Vagina (tissue), 2 donors: ENCODE data around the gene RCOR1.

Source experiments
- POLR2A ChIP-seq, 2 donors: fragments of 450-650 bp; IDR thresholded peaks; one replicate each; pipeline ENCODE4 v1.6.1; 2017; ENCODE audit warnings: antibody characterized with exemption in 2 of 2, mild to moderate bottlenecking in 2 of 2, moderate library complexity in 2 of 2
- POLR2AphosphoS5 ChIP-seq, 2 donors: sonication (generic); formaldehyde crosslinking; IDR thresholded peaks; one replicate each; pipeline ENCODE4 v1.9.0; 2017; ENCODE audit warnings: antibody characterized with exemption in 2 of 2, mild to moderate bottlenecking in 2 of 2, low read depth in 1 of 2; ENCODE audit not compliant: insufficient read depth in 1 of 2
- TF ChIP-seq, protein P1 (sequence below), 3 experiments: fragments of 450-650 bp in 2 of 3; fragments of 200-600 bp in 1 of 3; sonication (generic) in 1 of 3; IDR thresholded peaks; one replicate each; pipeline ENCODE4 v1.5.1; 2017 to 2019; ENCODE audit warnings: antibody characterized with exemption in 3 of 3, mild to moderate bottlenecking in 2 of 3, moderate library complexity in 2 of 3

DNA sequence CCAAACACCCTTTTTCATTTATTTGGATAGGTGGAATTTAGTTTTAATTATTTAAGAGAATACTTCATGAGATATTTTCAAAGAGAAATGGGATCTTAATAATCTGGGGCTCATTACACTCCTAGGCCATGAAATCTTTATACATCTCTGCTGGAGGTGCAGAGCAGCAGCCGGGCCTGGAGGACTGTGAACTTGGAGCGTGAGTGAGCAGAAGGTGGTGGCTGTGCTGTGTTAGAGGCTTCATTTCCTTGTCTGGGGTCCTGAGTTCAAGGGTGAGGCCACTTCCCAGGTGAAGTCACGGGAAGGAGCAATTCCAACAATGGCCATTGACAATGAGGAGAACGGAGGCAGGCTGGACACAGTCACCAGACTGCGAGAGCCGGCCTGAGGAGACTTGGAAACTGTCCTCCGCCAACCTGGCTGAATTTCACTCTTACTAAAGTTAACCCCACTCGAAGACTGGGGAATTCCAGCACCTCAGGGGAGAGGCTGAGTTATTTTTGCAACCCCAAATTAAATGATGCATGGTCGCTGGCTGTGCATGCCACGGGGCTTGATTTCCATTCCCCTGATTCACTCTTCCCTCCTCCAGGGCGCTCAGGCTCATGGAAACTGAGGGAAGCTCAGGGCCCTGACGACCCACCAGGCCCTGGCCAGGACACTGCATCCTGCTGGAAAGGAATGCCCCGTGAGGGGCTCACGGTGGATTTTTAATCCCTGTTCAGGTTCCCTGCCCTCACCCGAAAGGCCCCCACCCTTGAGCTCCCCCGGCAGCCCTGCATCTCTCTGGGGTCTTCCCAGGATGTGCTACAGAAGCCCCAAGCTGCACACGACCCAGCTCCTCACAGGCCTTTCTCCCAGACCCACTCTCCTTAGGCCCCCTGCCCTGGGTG, 162.2 kb downstream of the RCOR1 start:
- TF ChIP-seq POLR2A (IDR thresholded peaks at IDR 0.05) (no peak), POLR2AphosphoS5 (IDR thresholded peaks at IDR 0.05; ENCODE audit: insufficient read depth in 1 of 2, low read depth in 1 of 2) (no peak)
- TF ChIP-seq, protein P1, sequence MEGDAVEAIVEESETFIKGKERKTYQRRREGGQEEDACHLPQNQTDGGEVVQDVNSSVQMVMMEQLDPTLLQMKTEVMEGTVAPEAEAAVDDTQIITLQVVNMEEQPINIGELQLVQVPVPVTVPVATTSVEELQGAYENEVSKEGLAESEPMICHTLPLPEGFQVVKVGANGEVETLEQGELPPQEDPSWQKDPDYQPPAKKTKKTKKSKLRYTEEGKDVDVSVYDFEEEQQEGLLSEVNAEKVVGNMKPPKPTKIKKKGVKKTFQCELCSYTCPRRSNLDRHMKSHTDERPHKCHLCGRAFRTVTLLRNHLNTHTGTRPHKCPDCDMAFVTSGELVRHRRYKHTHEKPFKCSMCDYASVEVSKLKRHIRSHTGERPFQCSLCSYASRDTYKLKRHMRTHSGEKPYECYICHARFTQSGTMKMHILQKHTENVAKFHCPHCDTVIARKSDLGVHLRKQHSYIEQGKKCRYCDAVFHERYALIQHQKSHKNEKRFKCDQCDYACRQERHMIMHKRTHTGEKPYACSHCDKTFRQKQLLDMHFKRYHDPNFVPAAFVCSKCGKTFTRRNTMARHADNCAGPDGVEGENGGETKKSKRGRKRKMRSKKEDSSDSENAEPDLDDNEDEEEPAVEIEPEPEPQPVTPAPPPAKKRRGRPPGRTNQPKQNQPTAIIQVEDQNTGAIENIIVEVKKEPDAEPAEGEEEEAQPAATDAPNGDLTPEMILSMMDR (IDR thresholded peaks at IDR 0.05): no peak
